Retinal pigment epithelial cell (primary cell): ENCODE results near the gene SLC6A3.

Experiments used
- DNase-seq: peaks from one replicate; pipeline ENCODE4 v3.0.0-alpha.2; 2010; ENCODE audit warnings: low read depth
- H3K4me3 ChIP-seq: 2 replicates; pipeline ENCODE4 v1.5.1; 2011; ENCODE audit warnings: mild to moderate bottlenecking, low read length, control low read depth, moderate library complexity
- TF ChIP-seq, protein P1 (sequence below): conservative IDR thresholded peaks from 2 replicates; pipeline ENCODE4 v1.5.1; 2011; ENCODE audit warnings: low read depth, low read length, control low read depth, inconsistent platforms

SLC6A3 gene

DNA sequence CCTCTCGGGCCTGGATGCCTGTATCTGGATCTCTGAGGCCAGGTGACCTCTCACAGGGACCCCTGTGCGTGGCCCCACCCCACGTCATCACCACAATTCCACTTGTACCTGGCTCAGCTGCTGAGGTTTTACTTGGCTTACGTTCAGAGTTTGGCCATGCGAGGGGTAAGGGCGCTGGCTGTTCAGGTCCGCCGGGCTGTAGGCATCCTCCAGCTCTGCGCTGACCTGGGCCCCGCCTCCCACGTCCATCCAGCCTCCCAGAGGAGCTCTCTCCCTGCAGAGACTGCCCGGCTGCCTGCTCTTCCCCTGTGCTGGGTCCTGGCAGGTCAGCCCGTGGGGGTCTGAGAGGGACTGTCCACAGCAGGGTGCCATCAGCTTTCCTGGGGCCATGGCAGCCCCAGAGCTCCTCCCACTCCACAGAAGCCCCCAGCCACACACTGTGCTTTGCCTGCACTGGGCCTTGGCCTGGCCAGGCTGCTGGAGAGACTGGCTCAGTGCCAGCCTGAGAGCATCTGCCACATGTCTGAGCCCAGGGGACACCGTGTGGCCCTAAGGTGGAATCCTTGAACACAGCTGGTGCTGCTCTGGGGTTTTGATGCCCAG is 43.6 kb downstream of the SLC6A3 start:
- H3K4me3 ChIP-seq: no peak overlapping the region
- TF ChIP-seq, protein P1, sequence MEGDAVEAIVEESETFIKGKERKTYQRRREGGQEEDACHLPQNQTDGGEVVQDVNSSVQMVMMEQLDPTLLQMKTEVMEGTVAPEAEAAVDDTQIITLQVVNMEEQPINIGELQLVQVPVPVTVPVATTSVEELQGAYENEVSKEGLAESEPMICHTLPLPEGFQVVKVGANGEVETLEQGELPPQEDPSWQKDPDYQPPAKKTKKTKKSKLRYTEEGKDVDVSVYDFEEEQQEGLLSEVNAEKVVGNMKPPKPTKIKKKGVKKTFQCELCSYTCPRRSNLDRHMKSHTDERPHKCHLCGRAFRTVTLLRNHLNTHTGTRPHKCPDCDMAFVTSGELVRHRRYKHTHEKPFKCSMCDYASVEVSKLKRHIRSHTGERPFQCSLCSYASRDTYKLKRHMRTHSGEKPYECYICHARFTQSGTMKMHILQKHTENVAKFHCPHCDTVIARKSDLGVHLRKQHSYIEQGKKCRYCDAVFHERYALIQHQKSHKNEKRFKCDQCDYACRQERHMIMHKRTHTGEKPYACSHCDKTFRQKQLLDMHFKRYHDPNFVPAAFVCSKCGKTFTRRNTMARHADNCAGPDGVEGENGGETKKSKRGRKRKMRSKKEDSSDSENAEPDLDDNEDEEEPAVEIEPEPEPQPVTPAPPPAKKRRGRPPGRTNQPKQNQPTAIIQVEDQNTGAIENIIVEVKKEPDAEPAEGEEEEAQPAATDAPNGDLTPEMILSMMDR: no peak
- no peak for DNase-seq

DNA sequence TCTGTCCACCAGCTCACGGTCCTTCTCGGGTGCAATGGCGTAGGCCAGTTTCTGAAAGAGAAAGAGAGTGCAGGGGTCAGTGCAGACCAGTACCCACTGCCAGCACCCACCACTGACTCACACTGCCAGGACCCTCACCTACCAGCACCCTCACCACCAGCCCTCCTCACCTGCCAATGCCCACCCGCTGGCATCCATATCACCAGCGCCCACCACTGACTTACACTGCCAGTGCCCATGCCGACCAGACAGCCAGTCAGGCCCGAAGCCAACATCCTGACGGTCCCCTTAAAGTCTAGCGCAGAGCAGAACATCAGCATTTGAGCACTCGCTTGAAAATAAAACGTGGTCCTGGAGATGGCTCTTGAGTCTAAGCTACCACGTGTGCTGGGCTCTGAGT is 44.3 kb downstream of the SLC6A3 start:
- DNase-seq: no peak
- H3K4me3 ChIP-seq: no peak overlapping the region
- TF ChIP-seq, protein P1: no peak

DNA sequence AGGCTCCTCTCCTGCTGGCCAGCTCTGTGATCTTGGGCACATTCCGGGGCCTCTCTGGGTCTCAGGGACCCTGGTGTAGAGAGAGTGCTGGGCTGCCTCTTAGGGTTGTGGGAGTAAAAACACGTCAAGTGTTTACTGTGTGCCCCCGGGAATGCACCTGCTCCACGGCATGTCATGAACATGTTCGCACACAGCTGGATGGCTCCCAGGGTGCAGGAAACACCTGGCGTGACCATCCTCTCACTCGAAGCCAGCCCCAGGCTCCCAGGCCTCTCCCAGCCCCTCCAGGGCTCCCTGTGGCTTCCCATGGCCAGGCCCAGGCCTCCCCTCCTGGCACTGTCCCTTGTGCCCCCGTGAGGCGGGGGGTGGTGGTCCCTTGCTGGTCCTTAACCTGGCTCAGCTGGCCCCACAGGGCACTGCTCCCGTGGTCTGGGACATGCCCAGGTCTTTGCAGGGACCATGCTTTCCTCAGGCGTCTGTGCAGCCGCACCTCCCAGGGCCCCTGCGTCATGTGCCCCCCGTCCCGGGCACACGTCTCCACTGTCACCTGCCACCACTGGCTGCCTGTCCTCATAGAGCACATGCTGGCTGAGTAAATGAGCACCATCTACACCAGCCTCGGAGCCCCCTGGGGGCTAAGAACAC is 44.9 kb downstream of the SLC6A3 start:
- DNase-seq: no peak
- no peak overlapping the region for H3K4me3 ChIP-seq
- TF ChIP-seq, protein P1: no peak

DNA sequence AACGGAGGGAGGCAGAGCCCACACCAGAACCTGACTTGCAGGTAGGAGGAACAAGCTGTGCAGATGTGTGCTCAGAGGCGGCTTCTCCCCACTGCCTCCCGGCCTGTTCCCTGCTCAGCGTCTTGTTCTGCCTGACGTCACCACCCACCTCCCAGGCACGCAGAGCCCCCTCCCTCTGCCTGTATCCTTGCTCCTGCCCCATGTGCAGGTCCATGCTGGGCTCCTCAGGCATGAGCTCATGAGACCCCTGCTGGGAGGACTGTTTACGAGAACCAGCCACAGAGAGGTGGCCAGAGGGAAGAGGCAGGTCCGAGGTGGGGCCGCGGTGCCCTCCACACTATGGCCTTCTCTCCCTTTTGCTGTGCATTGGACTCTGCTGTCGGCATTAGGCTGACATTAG is 45.5 kb downstream of the SLC6A3 start:
- DNase-seq: no peak
- no peak overlapping the region for H3K4me3 ChIP-seq
- TF ChIP-seq, protein P1: no peak

DNA sequence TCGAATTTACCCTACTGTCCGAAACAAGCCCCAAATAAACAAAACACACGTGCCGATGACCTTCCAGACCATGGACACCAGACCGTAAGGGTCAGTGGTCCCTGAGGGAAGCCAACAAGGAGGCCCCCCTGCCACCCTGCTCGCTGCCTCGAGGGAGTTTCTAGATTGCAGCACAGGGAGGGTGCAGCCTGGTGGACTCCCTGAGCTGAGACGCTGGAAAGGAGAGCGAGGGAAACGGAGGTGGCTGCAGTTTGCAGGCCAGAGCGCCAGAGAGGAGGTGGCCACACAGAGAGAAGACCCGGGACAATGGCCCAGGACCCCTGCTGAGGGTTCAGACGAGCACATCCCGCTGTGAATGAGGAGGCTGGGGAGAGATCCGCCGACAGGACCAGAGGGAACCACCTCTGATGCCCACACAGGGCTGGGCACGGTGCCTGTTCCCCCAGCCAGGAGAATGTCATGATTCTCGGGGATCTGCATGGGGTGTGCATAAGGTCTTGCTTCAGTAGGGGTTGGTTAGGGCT is 48.9 kb downstream of the SLC6A3 start:
- TF ChIP-seq, protein P1: no peak
- no peak overlapping the region for H3K4me3 ChIP-seq
- no peak for DNase-seq

DNA sequence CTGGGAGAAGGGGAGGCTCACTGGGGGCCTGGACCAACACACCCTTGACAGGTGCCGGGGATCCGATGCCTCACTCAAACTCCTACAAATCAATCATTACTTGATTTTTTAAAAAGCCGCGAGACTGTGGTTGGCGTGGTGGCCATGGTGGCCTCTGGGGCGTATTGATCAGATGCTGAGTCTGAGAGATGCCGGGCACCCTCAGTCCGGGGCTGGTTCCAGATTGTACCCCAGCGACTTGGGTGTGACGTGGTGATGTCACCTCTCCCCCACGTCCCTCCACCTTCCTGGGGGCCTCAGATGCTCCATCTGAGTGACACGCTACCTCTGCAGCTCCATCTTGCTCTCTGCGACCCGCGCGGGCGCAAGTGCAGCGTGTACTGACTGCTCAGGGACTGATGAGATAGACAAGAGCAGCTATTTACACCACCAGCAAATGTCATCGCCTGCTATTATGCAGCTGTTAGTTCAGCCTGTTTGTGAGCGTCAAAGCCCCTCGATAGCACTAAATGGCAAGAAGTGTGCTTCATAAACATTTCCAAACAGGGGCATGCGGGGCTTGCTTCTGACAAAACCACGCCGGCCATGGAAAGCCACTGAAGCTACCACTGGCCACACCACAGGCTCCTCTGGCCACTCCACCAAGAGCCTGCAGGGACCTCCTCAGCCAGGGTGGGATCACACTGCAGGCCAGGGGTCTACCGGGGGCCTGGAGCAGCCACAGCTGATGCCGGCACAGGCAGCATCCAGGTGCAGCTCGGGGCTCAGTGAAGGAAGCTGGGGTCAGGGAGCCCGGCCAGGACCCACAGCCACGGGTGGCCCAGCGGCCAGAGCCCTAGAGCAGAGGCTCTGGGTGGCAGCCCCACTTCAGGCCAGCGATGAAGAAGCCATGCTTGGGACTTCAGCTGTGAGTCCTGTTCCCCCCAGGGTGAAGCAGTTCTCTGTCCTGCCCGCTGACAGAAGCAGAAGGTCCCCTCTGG is 50.1 kb downstream of the SLC6A3 start:
- TF ChIP-seq, protein P1: no peak
- DNase-seq: no peak
- no peak overlapping the region for H3K4me3 ChIP-seq
